GM13976 (cell line): ENCODE results near the gene TMEM123.

ENCODE experiments used
- DNase-seq: peaks from one replicate; pipeline ENCODE4 v3.0.0; 2012; ENCODE audit warnings: low spot score
- CTCF ChIP-seq: IDR thresholded peaks from 2 replicates; pipeline ENCODE4 v1.5.1; 2012; ENCODE audit warnings: borderline replicate concordance, mild to moderate bottlenecking; ENCODE audit not compliant: insufficient read depth; ENCODE audit errors: extremely low read depth, missing control alignments, control extremely low read depth
- in situ Hi-C: fragments of 300-500 bp; cut with MboI; formaldehyde crosslinking; loops from one replicate; pipeline ENCODE4 v1.12.0; 2022; ENCODE audit warnings: low sequenced_read_pairs, mixed read lengths, inconsistent platforms; ENCODE audit not compliant: unreplicated experiment

Gene TMEM123

GRCh38 chr11:102428696-102429095 lies 23.9 kb downstream of the TMEM123 start:
- DNase-seq = no peak
- in situ Hi-C loops = no loop called here
- TF ChIP-seq CTCF = no peak

GRCh38 chr11:102427068-102427467 lies 25.5 kb downstream of the TMEM123 start:
- DNase-seq = no peak
- TF ChIP-seq CTCF = no peak
- in situ Hi-C loops = no loop called here

DNA sequence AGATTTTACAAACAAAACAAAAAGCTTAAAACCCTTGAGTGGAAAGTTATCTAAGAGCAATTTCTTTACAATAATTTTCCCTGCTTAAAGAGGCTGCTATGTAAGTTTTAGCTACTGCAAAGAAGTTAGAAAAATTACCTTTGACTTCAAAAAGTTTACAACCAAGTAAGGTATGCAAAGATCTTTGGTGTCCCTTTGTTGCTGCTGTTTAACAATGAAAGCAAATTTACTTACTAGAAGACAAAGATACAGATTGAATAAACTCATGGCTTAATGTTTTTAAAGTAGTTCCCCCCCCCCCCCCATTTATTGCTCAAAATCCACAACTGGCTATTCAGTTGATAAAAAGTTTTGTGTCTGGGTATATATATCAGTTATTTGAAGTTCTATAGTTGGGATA lies 26.0 kb downstream of the TMEM123 start:
- in situ Hi-C loops = no loop called here
- DNase-seq = no peak
- TF ChIP-seq CTCF = no peak

GRCh38 chr11:102426000-102426399 lies 26.6 kb downstream of the TMEM123 start:
- DNase-seq = no peak
- no peak for TF ChIP-seq CTCF

GRCh38 chr11:102423936-102424335 lies 28.6 kb downstream of the TMEM123 start:
- DNase-seq = no peak
- TF ChIP-seq CTCF = no peak
- in situ Hi-C loops = no loop called here

More at GRCh38 chr11:102426000-102426399, 26.6 kb downstream of the TMEM123 start:
- in situ Hi-C loops = no loop called here

GRCh38 chr11:102422817-102423712 lies 29.5 kb downstream of the TMEM123 start:
- no peak for DNase-seq
- no peak for TF ChIP-seq CTCF
- in situ Hi-C loops = no loop called here
